Naive B cell (primary cell): ENCODE measurements around the gene ARHGDIG. TPM values are rescaled to one million over a fixed set of nuclear protein-coding genes. Genes with fewer than 3 reads are reported as not detected.
A peak's percentile ranks its signal among the peaks of the same experiment; 100 is the strongest.

Experiments used
- ATAC-seq, 2 donors: fragments of 150-1000 bp; cut with Tn5 transposase; 2 replicates each; pipeline ENCODE4 v1.10.0; 2021; ENCODE audit warnings: low read depth in 2 of 2, mild to moderate bottlenecking in 2 of 2, moderate library complexity in 2 of 2
- DNase-seq: peaks from one replicate; pipeline ENCODE4 v3.0.0; 2022
- H3K27ac Mint-ChIP-seq, 6 donors: one replicate each; pipeline ENCODE4 v1.8.0; 2020 to 2022; ENCODE audit warnings: mild to moderate bottlenecking in 6 of 6, mixed read lengths in 6 of 6, moderate library complexity in 5 of 6, inconsistent platforms in 2 of 6
- H3K27me3 Mint-ChIP-seq, 3 donors: one replicate each; pipeline ENCODE4 v1.8.0; 2021 to 2022; ENCODE audit warnings: mixed read lengths in 3 of 3, mild to moderate bottlenecking in 1 of 3
- H3K36me3 Mint-ChIP-seq, 2 donors: one replicate each; pipeline ENCODE4 v1.8.0; 2020 to 2022; ENCODE audit warnings: mixed read lengths in 2 of 2, inconsistent platforms in 1 of 2, mild to moderate bottlenecking in 1 of 2
- H3K4me1 Mint-ChIP-seq, 3 donors: one replicate each; pipeline ENCODE4 v1.8.0; 2020 to 2022; ENCODE audit warnings: mixed read lengths in 3 of 3, inconsistent platforms in 1 of 3, mild to moderate bottlenecking in 1 of 3, moderate library complexity in 1 of 3
- H3K4me3 Mint-ChIP-seq, 8 donors: one replicate each; pipeline ENCODE4 v1.8.0; 2020 to 2022; ENCODE audit warnings: mild to moderate bottlenecking in 8 of 8, mixed read lengths in 8 of 8, moderate library complexity in 8 of 8, inconsistent platforms in 2 of 8
- H3K9me3 Mint-ChIP-seq, 7 donors: one replicate each; pipeline ENCODE4 v1.8.0; 2020 to 2022; ENCODE audit warnings: mixed read lengths in 7 of 7, mild to moderate bottlenecking in 5 of 7, inconsistent platforms in 2 of 7, moderate library complexity in 1 of 7
- polyA plus RNA-seq, 6 donors: library from polyadenylated mRNA; unstranded; fragments of 300-500 nt; fragmentation: Illumina TruSeq; gene quantifications; one replicate each; pipeline ENCODE4 v1.2.3, GENCODE V29; 2021; ENCODE audit warnings: low read depth in 6 of 6

Gene ARHGDIG
- polyA plus RNA-seq, 6 donors from 2014 or later, result not detected

- H3K4me3 Mint-ChIP-seq, result peak overlapping the region in 3 of 8 donors; percentile 21 to 42 (median 21)
- H3K27ac Mint-ChIP-seq, result no peak overlapping the region
- H3K4me1 Mint-ChIP-seq, result peaks cover 0 to 3% (median 0%) of the 10 kb centered on the region in 3 donors
- H3K27me3 Mint-ChIP-seq, result peaks cover 13 to 53% (median 22%) of the 10 kb centered on the region in 3 donors
- ATAC-seq (no peak), DNase-seq (no peak)
- no peaks in the 10 kb centered on the region for H3K36me3 Mint-ChIP-seq
- H3K9me3 Mint-ChIP-seq, result no peaks in the 10 kb centered on the region
Observed at GRCh38 chr16:279531-279930, 860 bp upstream of the ARHGDIG start.

DNA sequence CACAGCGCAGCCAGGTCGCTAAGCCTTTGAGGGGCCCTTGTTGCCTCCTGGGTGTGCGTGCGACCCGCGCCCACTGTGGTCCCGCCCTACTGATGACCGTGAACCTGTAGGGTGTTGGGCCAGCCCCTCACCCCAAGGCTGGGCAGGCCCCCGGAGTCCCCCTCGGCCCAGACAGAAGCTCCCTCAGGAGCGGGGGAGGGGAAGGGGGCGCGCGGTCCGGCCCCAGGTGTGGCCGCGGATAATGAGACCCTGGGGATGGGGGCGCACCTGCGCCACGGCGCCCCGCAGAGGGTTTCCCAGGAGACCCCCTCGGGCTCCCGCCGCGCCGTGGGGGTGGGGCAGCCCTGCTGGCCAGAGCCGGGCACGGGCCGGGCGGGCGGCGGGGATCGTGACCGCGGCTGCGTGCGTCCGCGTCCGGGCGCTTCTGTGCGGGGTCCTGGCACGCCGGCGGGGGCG, 358 bp upstream of the ARHGDIG start:
- H3K36me3 Mint-ChIP-seq, result no peaks in the 10 kb centered on the region
- peaks cover 0 to 3% (median 0%) of the 10 kb centered on the region in 3 donors for H3K4me1 Mint-ChIP-seq
- H3K27ac Mint-ChIP-seq, result no peak overlapping the region
- DNase-seq, result no peak
- H3K27me3 Mint-ChIP-seq, result peaks cover 13 to 48% (median 22%) of the 10 kb centered on the region in 3 donors
- ATAC-seq, result no peak
- no peaks in the 10 kb centered on the region for H3K9me3 Mint-ChIP-seq
- H3K4me3 Mint-ChIP-seq, result no peak overlapping the region

DNA sequence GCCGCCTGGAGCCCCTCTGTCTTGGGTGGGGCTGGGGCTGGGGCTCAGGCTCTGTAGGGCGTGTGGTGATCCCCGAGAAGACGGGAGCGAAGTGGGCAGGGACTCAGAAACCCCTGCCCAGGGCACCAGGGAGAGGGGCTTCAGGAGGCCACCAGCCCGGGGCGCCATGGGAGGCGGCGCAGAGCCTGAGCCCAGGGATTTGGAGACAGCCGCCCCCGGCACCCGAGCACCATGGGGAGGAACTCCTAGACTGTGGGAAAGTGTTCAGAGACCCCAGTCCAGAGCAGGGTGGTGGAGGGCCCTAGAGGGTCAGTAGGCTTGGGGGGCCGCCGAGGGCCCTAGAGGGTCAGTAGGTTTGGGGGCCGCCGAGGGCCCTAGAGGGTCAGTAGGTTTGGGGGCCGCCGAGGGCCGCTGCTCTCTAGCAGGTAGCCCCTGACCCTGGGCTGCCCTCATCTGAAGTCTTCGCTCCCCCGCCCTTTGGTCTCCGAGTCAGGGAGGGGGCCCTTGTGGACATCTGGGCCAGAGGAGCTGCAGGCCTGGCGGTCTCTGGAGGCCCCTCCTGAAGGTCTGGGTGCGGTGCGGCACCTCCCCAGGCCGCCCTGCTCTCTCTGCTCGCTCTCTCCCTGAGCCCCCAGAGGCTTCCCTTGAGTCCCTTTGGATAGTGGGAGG, 734 bp downstream of the ARHGDIG start:
- Mint-ChIP-seq H3K4me1 (peaks cover 0 to 2% (median 0%) of the 10 kb centered on the region in 3 donors), H3K9me3 (no peaks in the 10 kb centered on the region), H3K27me3 (peaks cover 12 to 43% (median 22%) of the 10 kb centered on the region in 3 donors), H3K4me3 (no peak overlapping the region), H3K27ac (no peak overlapping the region), H3K36me3 (no peaks in the 10 kb centered on the region)
- ATAC-seq (no peak), DNase-seq (no peak)

- ATAC-seq (no peak), DNase-seq (no peak)
- no peak overlapping the region for H3K27ac Mint-ChIP-seq
- no peak overlapping the region for H3K4me3 Mint-ChIP-seq
- peaks cover 9 to 37% (median 22%) of the 10 kb centered on the region in 3 donors for H3K27me3 Mint-ChIP-seq
- H3K4me1 Mint-ChIP-seq, result peaks cover 0 to 3% (median 0%) of the 10 kb centered on the region in 3 donors
- H3K36me3 Mint-ChIP-seq, result no peaks in the 10 kb centered on the region
- H3K9me3 Mint-ChIP-seq, result no peaks in the 10 kb centered on the region
Observed at GRCh38 chr16:281660-282255, 1.4 kb downstream of the ARHGDIG start.

GRCh38 chr16:282491-282890, 2.1 kb downstream of the ARHGDIG start:
- no peak for DNase-seq
- H3K36me3 Mint-ChIP-seq, result no peaks in the 10 kb centered on the region
- H3K27ac Mint-ChIP-seq, result no peak overlapping the region
- peaks cover 5 to 29% (median 15%) of the 10 kb centered on the region in 3 donors for H3K27me3 Mint-ChIP-seq
- H3K4me3 Mint-ChIP-seq, result no peak overlapping the region
- H3K4me1 Mint-ChIP-seq, result peaks cover 0 to 3% (median 0%) of the 10 kb centered on the region in 3 donors
- H3K9me3 Mint-ChIP-seq, result no peaks in the 10 kb centered on the region
- ATAC-seq, result no peak

GRCh38 chr16:283033-283805, 2.8 kb downstream of the ARHGDIG start, which contains the start of gene PDIA2:
TSS of gene PDIA2 (plus strand) at chr16:283164. CDS start at chr16:283170, 6 bp downstream.
- Mint-ChIP-seq H3K9me3 (no peaks in the 10 kb centered on the region), H3K27me3 (peaks cover 5 to 26% (median 15%) of the 10 kb centered on the region in 3 donors), H3K27ac (no peak within 1 kb of the TSS), H3K4me3 (no peak within 1 kb of the TSS), H3K36me3 (peaks cover 0 to 5% of the 10 kb centered on the region in 2 donors), H3K4me1 (peaks cover 0 to 3% (median 0%) of the 10 kb centered on the region in 3 donors)
- ATAC-seq, result no peak
- no peak for DNase-seq

DNA sequence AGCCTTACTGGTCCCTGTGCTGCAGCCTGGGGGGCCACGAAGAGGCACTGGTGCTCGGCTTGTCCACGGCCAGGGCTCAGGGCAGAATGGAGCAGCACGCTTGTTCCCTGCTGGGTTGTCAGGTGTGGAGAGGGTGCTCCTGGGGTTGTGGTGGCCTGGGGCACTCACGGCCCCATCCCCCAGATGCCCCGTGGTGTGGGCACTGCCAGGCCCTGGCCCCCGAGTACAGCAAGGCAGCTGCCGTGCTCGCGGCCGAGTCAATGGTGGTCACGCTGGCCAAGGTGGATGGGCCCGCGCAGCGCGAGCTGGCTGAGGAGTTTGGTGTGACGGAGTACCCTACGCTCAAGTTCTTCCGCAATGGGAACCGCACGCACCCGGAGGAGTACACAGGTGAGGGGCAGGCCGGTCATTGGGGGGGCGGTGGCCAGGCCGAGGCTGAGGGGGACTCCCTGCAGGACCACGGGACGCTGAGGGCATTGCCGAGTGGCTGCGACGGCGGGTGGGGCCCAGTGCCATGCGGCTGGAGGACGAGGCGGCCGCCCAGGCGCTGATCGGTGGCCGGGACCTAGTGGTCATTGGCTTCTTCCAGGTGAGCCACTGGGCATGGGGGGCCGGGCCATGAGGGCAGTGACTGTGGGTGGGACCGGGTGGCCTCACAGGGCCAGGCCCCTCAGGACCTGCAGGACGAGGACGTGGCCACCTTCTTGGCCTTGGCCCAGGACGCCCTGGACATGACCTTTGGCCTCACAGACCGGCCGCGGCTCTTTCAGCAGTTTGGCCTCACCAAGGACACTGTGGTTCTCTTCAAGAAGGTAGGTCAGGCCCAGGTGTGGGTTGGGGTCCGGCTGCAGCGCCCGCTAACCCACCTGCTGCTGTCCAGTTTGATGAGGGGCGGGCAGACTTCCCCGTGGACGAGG, 4.1 kb downstream of the ARHGDIG start:
- ATAC-seq, result no peak
- Mint-ChIP-seq H3K4me1 (peaks cover 0 to 3% (median 0%) of the 10 kb centered on the region in 3 donors), H3K27ac (no peak overlapping the region)

DNA sequence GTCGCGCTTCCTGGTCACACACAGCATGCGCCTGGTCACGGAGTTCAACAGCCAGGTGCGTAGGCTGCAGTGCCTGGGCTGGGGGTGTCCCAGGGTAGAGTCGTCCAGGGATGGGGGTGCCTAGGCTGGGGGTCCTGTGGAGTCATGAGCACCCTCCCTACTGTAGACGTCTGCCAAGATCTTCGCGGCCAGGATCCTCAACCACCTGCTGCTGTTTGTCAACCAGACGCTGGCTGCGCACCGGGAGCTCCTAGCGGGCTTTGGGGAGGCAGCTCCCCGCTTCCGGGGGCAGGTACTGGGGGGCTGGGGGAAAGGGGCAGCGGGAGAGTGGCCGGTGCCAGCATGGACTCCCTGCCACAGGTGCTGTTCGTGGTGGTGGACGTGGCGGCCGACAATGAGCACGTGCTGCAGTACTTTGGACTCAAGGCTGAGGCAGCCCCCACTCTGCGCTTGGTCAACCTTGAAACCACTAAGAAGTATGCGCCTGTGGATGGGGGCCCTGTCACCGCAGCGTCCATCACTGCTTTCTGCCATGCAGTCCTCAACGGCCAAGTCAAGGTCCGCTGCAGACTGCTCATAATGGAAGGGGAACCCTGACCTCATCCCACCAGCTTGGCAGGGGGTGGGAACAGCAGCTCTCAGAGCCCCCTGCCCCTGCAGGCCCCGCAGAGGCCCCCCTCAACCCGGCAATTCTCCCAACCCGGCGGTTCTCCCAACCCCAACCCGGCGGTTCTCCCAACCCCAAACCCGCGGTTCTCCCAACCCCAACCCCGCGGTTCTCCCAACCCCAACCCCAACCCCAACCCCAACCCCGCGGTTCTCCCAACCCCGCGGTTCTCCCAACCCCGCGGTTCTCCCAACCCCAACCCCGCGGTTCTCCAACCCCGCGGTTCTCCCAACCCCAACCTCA, 5.0 kb downstream of the ARHGDIG start:
- H3K4me1 Mint-ChIP-seq, result peaks cover 0 to 3% (median 0%) of the 10 kb centered on the region in 3 donors

More for the DNA sequence above, 4.1 kb downstream of the ARHGDIG start:
- DNase-seq, result no peak
- Mint-ChIP-seq H3K4me3 (no peak overlapping the region), H3K36me3 (peaks cover 0 to 8% of the 10 kb centered on the region in 2 donors), H3K9me3 (no peaks in the 10 kb centered on the region), H3K27me3 (peaks cover 0 to 14% (median 8%) of the 10 kb centered on the region in 3 donors)

GRCh38 chr16:286491-287297, 6.3 kb downstream of the ARHGDIG start:
- Mint-ChIP-seq H3K9me3 (no peaks in the 10 kb centered on the region), H3K4me3 (no peak overlapping the region), H3K27me3 (peaks cover 0 to 5% (median 0%) of the 10 kb centered on the region in 3 donors), H3K36me3 (peaks cover 0 to 8% of the 10 kb centered on the region in 2 donors), H3K4me1 (peaks cover 0 to 3% (median 0%) of the 10 kb centered on the region in 3 donors), H3K27ac (no peak overlapping the region)
- no peak for DNase-seq
- no peak for ATAC-seq

More for the DNA sequence above, 5.0 kb downstream of the ARHGDIG start:
- DNase-seq (no peak), ATAC-seq (no peak)
- H3K9me3 Mint-ChIP-seq, result no peaks in the 10 kb centered on the region
- no peak overlapping the region for H3K4me3 Mint-ChIP-seq
- no peak overlapping the region for H3K27ac Mint-ChIP-seq
- H3K27me3 Mint-ChIP-seq, result peaks cover 0 to 14% (median 7%) of the 10 kb centered on the region in 3 donors
- H3K36me3 Mint-ChIP-seq, result peaks cover 0 to 8% of the 10 kb centered on the region in 2 donors

GRCh38 chr16:287298-287811, 7.0 kb downstream of the ARHGDIG start:
- Mint-ChIP-seq H3K36me3 (peaks cover 0 to 8% of the 10 kb centered on the region in 2 donors), H3K4me3 (no peak overlapping the region), H3K9me3 (no peaks in the 10 kb centered on the region), H3K4me1 (peaks cover 0 to 3% (median 0%) of the 10 kb centered on the region in 3 donors), H3K27ac (no peak overlapping the region), H3K27me3 (no peaks in the 10 kb centered on the region)
- ATAC-seq (no peak), DNase-seq (no peak)
